Fibroblast of skin of left biceps (primary cell): ENCODE data around the gene OPN1MW3.
"Not testable (repeated sequence)": the region's sequence is repeated elsewhere in the genome, so short reads cannot be mapped to it uniquely, and the experiment has no call there.

Experiments
- DNase-seq, 2 experiments: peaks; one replicate each; pipeline ENCODE4 v3.0.0-alpha.2; 2013; ENCODE audit warnings: low read depth in 2 of 2

OPN1MW3 gene

GRCh38 chrX:154296731-154297130 is 39.3 kb downstream of the OPN1MW3 start:
- no peak for DNase-seq

GRCh38 chrX:154298312-154298711 is 40.9 kb downstream of the OPN1MW3 start:
- no peak for DNase-seq

GRCh38 chrX:154300816-154301215 is 43.4 kb downstream of the OPN1MW3 start:
- no peak for DNase-seq

- not testable (repeated sequence) for DNase-seq
These were observed 45.6 kb downstream of the OPN1MW3 start for GRCh38 chrX:154302998-154303397.

GRCh38 chrX:154303476-154303875 is 46.1 kb downstream of the OPN1MW3 start:
- DNase-seq, result no peak

- DNase-seq, result no peak
These were observed 47.5 kb downstream of the OPN1MW3 start for GRCh38 chrX:154304846-154305245.

GRCh38 chrX:154305541-154306205 is 48.3 kb downstream of the OPN1MW3 start:
- DNase-seq, result no peak

- no peak for DNase-seq
These were observed 49.8 kb downstream of the OPN1MW3 start for GRCh38 chrX:154307202-154307601.

- no peak for DNase-seq
These were observed 50.9 kb downstream of the OPN1MW3 start for GRCh38 chrX:154308108-154308946.

- DNase-seq, result no peak
These were observed 51.8 kb downstream of the OPN1MW3 start for GRCh38 chrX:154309041-154309775.

- DNase-seq, result no peak
These were observed 53.5 kb downstream of the OPN1MW3 start for GRCh38 chrX:154310616-154311536.

- no peak for DNase-seq
These were observed 54.7 kb downstream of the OPN1MW3 start for GRCh38 chrX:154312116-154312515.

GRCh38 chrX:154313147-154313546 is 55.8 kb downstream of the OPN1MW3 start:
- no peak for DNase-seq

- no peak for DNase-seq
These were observed 58.0 kb downstream of the OPN1MW3 start for GRCh38 chrX:154315416-154315815.

- no peak for DNase-seq
These were observed 60.1 kb downstream of the OPN1MW3 start for GRCh38 chrX:154317391-154317995.

GRCh38 chrX:154320406-154320805 is 63.0 kb downstream of the OPN1MW3 start:
- DNase-seq, result no peak
